GM12878 (cell line): ENCODE data around the gene CELSR1. TPM values are rescaled to one million over a fixed set of nuclear protein-coding genes. Genes with fewer than 3 reads are reported as not detected.

ENCODE experiments used
- ATAC-seq: fragments of 200-7000 bp; cut with Tn5 transposase; 3 replicates; pipeline ENCODE4 v1.9.1; 2020; ENCODE audit warnings: mild to moderate bottlenecking, moderate library complexity
- BruUV-seq: library from RNA; stranded (reverse); fragments of 400-500 nt; replicated peaks from 2 replicates; lab custom pipeline; 2021; lab: Mats Ljungman, UMichigan
- CTCF ChIA-PET: fragments of 300-600 bp; sonication (Branson Sonifier 250); formaldehyde crosslinking; extraction: SDS; loops from one replicate; lab custom pipeline; 2021; ENCODE audit warnings: inconsistent platforms; lab: Yijun Ruan, JAX
- POLR2A ChIA-PET: fragments of 350-600 bp; formaldehyde crosslinking; extraction: SDS; loops from one replicate; lab custom pipeline; 2021; ENCODE audit warnings: inconsistent platforms; lab: Charles Lee
- RAD21 ChIA-PET: fragments of 300-600 bp; sonication (Branson Sonifier 250); formaldehyde crosslinking; loops from one replicate; lab custom pipeline; 2023; ENCODE audit warnings: antibody characterized with exemption; ENCODE audit not compliant: unreplicated experiment; lab: Charles Lee
- SMC1A ChIA-PET: fragments of 300-600 bp; sonication (Branson Sonifier 250); formaldehyde crosslinking; loops from one replicate; lab custom pipeline; 2023; ENCODE audit not compliant: unreplicated experiment, uncharacterized antibody; lab: Charles Lee
- DNase-seq: peaks from one replicate; pipeline ENCODE4 v3.0.0-alpha.2; 2011; ENCODE audit warnings: low read depth, low spot score
- FAIRE-seq: peaks from 3 replicates; lab custom pipeline; 2011; peaks lifted over from hg19 to GRCh38; lab: Jason Lieb, UNC
- H2AFZ ChIP-seq: 2 replicates; pipeline ENCODE4 v1.6.0; 2011; ENCODE audit warnings: low read depth, low read length, control low read depth; ENCODE audit not compliant: control insufficient read depth
- H3K27ac ChIP-seq: 2 replicates; pipeline ENCODE4 v1.5.1; 2011; ENCODE audit warnings: control low read depth; ENCODE audit not compliant: control insufficient read depth, insufficient read depth
- H3K27me3 ChIP-seq, 2 experiments: replicated peaks in 1 of 2; 2 replicates each; pipeline versions ENCODE4 v1.6.0 to v1.6.1; 2011; ENCODE audit warnings: low read length in 1 of 2; ENCODE audit not compliant: control insufficient read depth in 2 of 2, insufficient read depth in 2 of 2
- H3K36me3 ChIP-seq, 2 experiments: 2 replicates each; pipeline ENCODE4 v1.5.1; 2011; ENCODE audit warnings: low read length in 1 of 2; ENCODE audit not compliant: control insufficient read depth in 2 of 2, insufficient read depth in 2 of 2
- H3K4me1 ChIP-seq: 2 replicates; pipeline ENCODE4 v1.6.1; 2011; ENCODE audit warnings: mild to moderate bottlenecking, low read length, moderate library complexity, mixed read lengths; ENCODE audit not compliant: control insufficient read depth, insufficient read depth
- H3K4me2 ChIP-seq: 2 replicates; pipeline ENCODE4 v1.6.0; 2011; ENCODE audit warnings: control low read depth; ENCODE audit not compliant: control insufficient read depth, insufficient read depth
- H3K4me3 ChIP-seq: fragments of 200-600 bp; sonication (generic); 2 replicates; pipeline ENCODE4 v1.5.1; 2016
- H3K79me2 ChIP-seq: 2 replicates; pipeline ENCODE4 v1.6.0; 2011; ENCODE audit warnings: low read length; ENCODE audit not compliant: control insufficient read depth, insufficient read depth
- H3K9ac ChIP-seq: 2 replicates; pipeline ENCODE4 v1.8.0; 2011; ENCODE audit warnings: low read length, control low read depth, mixed read lengths; ENCODE audit not compliant: control insufficient read depth, insufficient read depth
- H3K9me3 ChIP-seq: replicated peaks from 3 replicates; pipeline ENCODE4 v1.5.1; 2011; ENCODE audit warnings: mild to moderate bottlenecking, low read length; ENCODE audit not compliant: control insufficient read depth, insufficient read depth
- H4K20me1 ChIP-seq: 2 replicates; pipeline ENCODE4 v1.6.0; 2011; ENCODE audit not compliant: control insufficient read depth, insufficient read depth
- ATF3 ChIP-seq: IDR thresholded peaks from 2 replicates; pipeline ENCODE4 v1.6.1; 2011; ENCODE audit warnings: low read depth, mild to moderate bottlenecking, low read length, moderate library complexity, borderline replicate concordance; ENCODE audit errors: extremely low read depth
- CBX3 ChIP-seq: fragments of 200-600 bp; sonication (generic); IDR thresholded peaks from 2 replicates; pipeline ENCODE4 v1.6.1; 2016; ENCODE audit warnings: low read depth, borderline replicate concordance
- CBX5 ChIP-seq: sonication (generic); IDR thresholded peaks from 2 replicates; pipeline ENCODE4 v1.6.1; 2016; ENCODE audit warnings: low read depth, moderate library complexity, mild to moderate bottlenecking, inconsistent platforms
- CREB1 ChIP-seq: IDR thresholded peaks from 2 replicates; pipeline ENCODE4 v1.6.1; 2012; ENCODE audit warnings: low read depth, mild to moderate bottlenecking, inconsistent platforms
- GABPA ChIP-seq: IDR thresholded peaks from 2 replicates; pipeline ENCODE4 v1.6.1; 2014; ENCODE audit warnings: antibody characterized with exemption, low read depth, mild to moderate bottlenecking, inconsistent platforms
- IRF3 ChIP-seq: fragments of 450-650 bp; IDR thresholded peaks from 2 replicates; pipeline ENCODE4 v1.6.1; 2014; ENCODE audit warnings: mild to moderate bottlenecking
- MTA3 ChIP-seq: IDR thresholded peaks from 2 replicates; pipeline ENCODE4 v1.6.1; 2012; ENCODE audit warnings: low read length, inconsistent platforms, borderline replicate concordance
- SMAD5 ChIP-seq: IDR thresholded peaks from 2 replicates; pipeline ENCODE4 v1.6.1; 2016; ENCODE audit warnings: antibody characterized with exemption, low read depth
- SREBF2 ChIP-seq: IDR thresholded peaks from 2 replicates; pipeline ENCODE4 v1.6.1; 2012; ENCODE audit warnings: mild to moderate bottlenecking, low read length
- TCF12 ChIP-seq: IDR thresholded peaks from 2 replicates; pipeline ENCODE4 v1.6.1; 2011; ENCODE audit warnings: low read depth, mild to moderate bottlenecking, low read length
- ZNF24 ChIP-seq: fragments of 450-650 bp; IDR thresholded peaks from 2 replicates; pipeline ENCODE4 v1.6.1; 2017; ENCODE audit warnings: antibody characterized with exemption, mild to moderate bottlenecking
- WGBS: methylation state at CpG from one replicate; pipeline ENCODE4 v1.1.6; 2016; ENCODE audit warnings: low lambda C conversion rate; ENCODE audit not compliant: insufficient replicate concordance, insufficient coverage; ENCODE audit errors: missing lambda C conversion rate; 5-methylcytosine and 5-hydroxymethylcytosine counted together
- in situ Hi-C: fragments of 300-500 bp; cut with MboI; formaldehyde crosslinking; loops from 9 replicates; pipeline ENCODE4 v1.14.3; 2018; ENCODE audit warnings: mixed read lengths
- intact Hi-C: fragments of 100-400 bp; cut with micrococcal nuclease; formaldehyde crosslinking; loops from one replicate; pipeline ENCODE4 v1.14.2; 2022; ENCODE audit not compliant: unreplicated experiment
- polyA plus RNA-seq, 11 experiments: library from polyadenylated mRNA; depleted of rRNA in 4 of 11; unstranded in 6 of 11; stranded (reverse) in 5 of 11; fragments of >200 nt; fragmentation: Nextera tagmentation in 4 of 11; fragmentation: Illumina TruSeq in 1 of 11; extraction: Ambion mirVana in 4 of 11; extraction: Trizol in 1 of 11; gene quantifications; 1 replicate in 1 of 11; 2 replicates in 10 of 11; pipeline versions ENCODE4 v1.2.1 to v1.2.3, GENCODE V29; 2011 to 2016; ENCODE audit warnings: inconsistent platforms in 2 of 11, missing spikeins in 2 of 11, low read depth in 1 of 11
- total RNA-seq, 4 experiments: library from RNA; depleted of rRNA in 3 of 4; stranded (reverse); fragments of >200 nt in 3 of 4; fragmentation: Illumina TruSeq in 1 of 4; extraction: Trizol in 1 of 4; gene quantifications; 2 replicates each; pipeline versions ENCODE4 v1.2.1 to v1.2.3, GENCODE V29; 2013 to 2021
- TF ChIP-seq, protein P1 (sequence below): fragments of 450-650 bp; IDR thresholded peaks from 2 replicates; pipeline ENCODE4 v1.6.1; 2017; ENCODE audit warnings: mild to moderate bottlenecking, moderate library complexity
- TF ChIP-seq, protein P2 (sequence below): fragments of 450-650 bp; formaldehyde crosslinking; IDR thresholded peaks from 2 replicates; pipeline ENCODE4 v1.4.0; 2022; ENCODE audit warnings: mild to moderate bottlenecking, moderate library complexity
- TF ChIP-seq, protein P3 (sequence below): IDR thresholded peaks from 2 replicates; pipeline ENCODE4 v1.6.1; 2012; ENCODE audit warnings: low read depth, low read length, improper control_type of control experiment

Gene CELSR1
- total and polyA plus RNA-seq, 10 of the 15 experiments (the other 5 are each of a cell fraction or from before 2014, with no cell fraction given): 0.05 to 1.7 (median 0.35) TPM; not detected in 2

- TF ChIP-seq, protein P1, sequence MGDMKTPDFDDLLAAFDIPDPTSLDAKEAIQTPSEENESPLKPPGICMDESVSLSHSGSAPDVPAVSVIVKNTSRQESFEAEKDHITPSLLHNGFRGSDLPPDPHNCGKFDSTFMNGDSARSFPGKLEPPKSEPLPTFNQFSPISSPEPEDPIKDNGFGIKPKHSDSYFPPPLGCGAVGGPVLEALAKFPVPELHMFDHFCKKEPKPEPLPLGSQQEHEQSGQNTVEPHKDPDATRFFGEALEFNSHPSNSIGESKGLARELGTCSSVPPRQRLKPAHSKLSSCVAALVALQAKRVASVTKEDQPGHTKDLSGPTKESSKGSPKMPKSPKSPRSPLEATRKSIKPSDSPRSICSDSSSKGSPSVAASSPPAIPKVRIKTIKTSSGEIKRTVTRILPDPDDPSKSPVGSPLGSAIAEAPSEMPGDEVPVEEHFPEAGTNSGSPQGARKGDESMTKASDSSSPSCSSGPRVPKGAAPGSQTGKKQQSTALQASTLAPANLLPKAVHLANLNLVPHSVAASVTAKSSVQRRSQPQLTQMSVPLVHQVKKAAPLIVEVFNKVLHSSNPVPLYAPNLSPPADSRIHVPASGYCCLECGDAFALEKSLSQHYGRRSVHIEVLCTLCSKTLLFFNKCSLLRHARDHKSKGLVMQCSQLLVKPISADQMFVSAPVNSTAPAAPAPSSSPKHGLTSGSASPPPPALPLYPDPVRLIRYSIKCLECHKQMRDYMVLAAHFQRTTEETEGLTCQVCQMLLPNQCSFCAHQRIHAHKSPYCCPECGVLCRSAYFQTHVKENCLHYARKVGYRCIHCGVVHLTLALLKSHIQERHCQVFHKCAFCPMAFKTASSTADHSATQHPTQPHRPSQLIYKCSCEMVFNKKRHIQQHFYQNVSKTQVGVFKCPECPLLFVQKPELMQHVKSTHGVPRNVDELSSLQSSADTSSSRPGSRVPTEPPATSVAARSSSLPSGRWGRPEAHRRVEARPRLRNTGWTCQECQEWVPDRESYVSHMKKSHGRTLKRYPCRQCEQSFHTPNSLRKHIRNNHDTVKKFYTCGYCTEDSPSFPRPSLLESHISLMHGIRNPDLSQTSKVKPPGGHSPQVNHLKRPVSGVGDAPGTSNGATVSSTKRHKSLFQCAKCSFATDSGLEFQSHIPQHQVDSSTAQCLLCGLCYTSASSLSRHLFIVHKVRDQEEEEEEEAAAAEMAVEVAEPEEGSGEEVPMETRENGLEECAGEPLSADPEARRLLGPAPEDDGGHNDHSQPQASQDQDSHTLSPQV: no peak
- no peak for TF ChIP-seq CREB1
- no peak for TF ChIP-seq GABPA
- TF ChIP-seq IRF3: no peak
- TF ChIP-seq SMAD5: no peak
- TF ChIP-seq TCF12: no peak
Observed at GRCh38 chr22:46499805-46500189, 37.6 kb downstream of the CELSR1 start (continued).

- H2AFZ ChIP-seq: no peak overlapping the region
- peaks cover 3% of the 10 kb centered on the region; the same call in 1 of the 2 replicates for H3K4me1 ChIP-seq
- ATAC-seq (no peak), FAIRE-seq (no peak), DNase-seq (no peak)
- H3K9ac ChIP-seq: no peak overlapping the region
- no peak overlapping the region for H3K4me2 ChIP-seq
- no peaks in the 10 kb centered on the region for H3K79me2 ChIP-seq
- 33% methylated on average over 11 of the region's 11 CpGs for WGBS
- SMC1A ChIA-PET: no interaction called here
- no peak overlapping the region for H3K27ac ChIP-seq
- POLR2A ChIA-PET: no interaction called here
- no TSS peak for BruUV-seq
- CTCF ChIA-PET: no interaction called here
- intact Hi-C loops: no loop called here
- in situ Hi-C loops: no loop called here
- RAD21 ChIA-PET: no interaction called here
- H3K9me3 ChIP-seq: no peaks in the 10 kb centered on the region; the same call in 2 of the 3 replicates
- H3K4me3 ChIP-seq: no peak overlapping the region
- no peaks in the 10 kb centered on the region for H3K36me3 ChIP-seq
- no peaks in the 10 kb centered on the region; a peak in 1 of 4 replicates for H3K27me3 ChIP-seq
- no peaks in the 10 kb centered on the region for H4K20me1 ChIP-seq
- TF ChIP-seq, protein P2, sequence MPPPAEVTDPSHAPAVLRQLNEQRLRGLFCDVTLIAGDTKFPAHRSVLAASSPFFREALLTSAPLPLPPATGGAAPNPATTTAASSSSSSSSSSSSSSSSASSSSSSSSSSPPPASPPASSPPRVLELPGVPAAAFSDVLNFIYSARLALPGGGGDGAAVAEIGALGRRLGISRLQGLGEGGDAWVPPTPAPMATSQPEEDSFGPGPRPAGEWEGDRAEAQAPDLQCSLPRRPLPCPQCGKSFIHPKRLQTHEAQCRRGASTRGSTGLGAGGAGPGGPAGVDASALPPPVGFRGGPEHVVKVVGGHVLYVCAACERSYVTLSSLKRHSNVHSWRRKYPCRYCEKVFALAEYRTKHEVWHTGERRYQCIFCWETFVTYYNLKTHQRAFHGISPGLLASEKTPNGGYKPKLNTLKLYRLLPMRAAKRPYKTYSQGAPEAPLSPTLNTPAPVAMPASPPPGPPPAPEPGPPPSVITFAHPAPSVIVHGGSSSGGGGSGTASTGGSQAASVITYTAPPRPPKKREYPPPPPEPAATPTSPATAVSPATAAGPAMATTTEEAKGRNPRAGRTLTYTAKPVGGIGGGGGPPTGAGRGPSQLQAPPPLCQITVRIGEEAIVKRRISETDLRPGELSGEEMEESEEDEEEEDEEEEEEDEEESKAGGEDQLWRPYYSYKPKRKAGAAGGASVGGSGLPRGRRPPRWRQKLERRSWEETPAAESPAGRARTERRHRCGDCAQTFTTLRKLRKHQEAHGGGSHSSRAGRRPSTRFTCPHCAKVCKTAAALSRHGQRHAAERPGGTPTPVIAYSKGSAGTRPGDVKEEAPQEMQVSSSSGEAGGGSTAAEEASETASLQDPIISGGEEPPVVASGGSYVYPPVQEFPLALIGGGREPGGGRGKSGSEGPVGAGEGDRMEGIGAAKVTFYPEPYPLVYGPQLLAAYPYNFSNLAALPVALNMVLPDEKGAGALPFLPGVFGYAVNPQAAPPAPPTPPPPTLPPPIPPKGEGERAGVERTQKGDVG: no peak
- TF ChIP-seq, protein P3, sequence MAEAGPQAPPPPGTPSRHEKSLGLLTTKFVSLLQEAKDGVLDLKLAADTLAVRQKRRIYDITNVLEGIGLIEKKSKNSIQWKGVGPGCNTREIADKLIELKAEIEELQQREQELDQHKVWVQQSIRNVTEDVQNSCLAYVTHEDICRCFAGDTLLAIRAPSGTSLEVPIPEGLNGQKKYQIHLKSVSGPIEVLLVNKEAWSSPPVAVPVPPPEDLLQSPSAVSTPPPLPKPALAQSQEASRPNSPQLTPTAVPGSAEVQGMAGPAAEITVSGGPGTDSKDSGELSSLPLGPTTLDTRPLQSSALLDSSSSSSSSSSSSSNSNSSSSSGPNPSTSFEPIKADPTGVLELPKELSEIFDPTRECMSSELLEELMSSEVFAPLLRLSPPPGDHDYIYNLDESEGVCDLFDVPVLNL: no peak
- TF ChIP-seq MTA3: no peak
- no peak for TF ChIP-seq ATF3
- TF ChIP-seq CBX5: no peak
- no peak for TF ChIP-seq SREBF2
- no peak for TF ChIP-seq ZNF24
- TF ChIP-seq CBX3: no peak
Observed at GRCh38 chr22:46491946-46492345, 45.5 kb downstream of the CELSR1 start.
